Activated effector memory CD4-positive, alpha-beta T cell treated with anti-CD3 and anti-CD28 coated beads, Interleukin-2, amount 50 U/mL, for 16 hours (primary cell): ENCODE measurements around the gene ZNF579.

Experiments used
- DNase-seq: peaks from one replicate; pipeline ENCODE4 v3.0.0-alpha.2; 2020

Gene ZNF579

DNA sequence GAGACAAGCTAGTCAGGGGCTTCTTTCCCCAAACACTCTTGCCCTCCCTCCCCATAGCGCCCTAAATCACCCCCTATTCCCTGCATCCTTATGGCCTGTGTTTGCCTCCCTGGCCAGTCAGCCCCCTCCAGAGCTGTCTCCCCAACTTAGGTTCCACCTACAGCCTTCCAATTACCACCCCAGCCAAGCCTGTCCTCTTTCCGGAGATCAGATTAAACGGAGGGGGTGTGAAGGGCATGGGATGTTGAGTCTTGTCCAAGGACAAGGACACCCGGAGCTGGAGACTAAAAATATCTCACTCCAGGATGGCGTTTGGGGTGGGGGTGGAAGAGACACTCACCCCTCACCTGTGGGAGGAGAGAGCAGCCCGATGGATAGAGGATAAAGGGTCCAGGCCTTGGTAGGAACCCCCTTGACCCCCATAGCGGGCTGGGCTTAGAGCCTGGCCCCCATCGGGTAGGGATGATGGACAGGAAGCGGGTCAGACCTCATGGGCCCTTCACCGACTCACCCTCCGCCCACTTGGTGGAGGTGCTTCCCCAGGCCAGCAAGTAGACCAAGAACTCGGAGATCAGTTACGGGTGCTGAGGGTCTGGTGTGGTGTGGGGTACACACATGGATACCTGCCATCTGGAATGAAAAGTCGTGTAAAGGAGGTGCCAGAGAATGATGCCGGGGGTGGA is 30.8 kb upstream of the ZNF579 start:
- no peak for DNase-seq

DNA sequence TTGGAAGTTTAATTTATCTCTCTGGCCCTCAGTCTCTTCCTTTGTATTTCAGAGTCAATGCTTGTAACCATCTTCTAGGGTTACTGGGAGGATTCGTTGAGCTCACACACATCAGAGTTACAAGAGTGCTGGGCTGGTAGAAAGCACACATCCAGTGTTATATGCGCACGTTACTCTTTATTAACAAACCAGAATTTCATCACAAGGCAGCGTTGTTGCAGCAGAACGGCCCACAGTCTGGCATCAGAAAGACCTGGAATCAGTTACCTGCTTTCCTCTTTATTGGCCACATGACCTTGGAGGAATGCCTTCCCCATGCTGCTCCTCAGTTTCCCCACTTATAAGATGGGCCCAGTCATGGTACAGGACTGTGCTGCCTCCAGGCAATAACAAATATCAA is 28.7 kb upstream of the ZNF579 start:
- no peak for DNase-seq

DNA sequence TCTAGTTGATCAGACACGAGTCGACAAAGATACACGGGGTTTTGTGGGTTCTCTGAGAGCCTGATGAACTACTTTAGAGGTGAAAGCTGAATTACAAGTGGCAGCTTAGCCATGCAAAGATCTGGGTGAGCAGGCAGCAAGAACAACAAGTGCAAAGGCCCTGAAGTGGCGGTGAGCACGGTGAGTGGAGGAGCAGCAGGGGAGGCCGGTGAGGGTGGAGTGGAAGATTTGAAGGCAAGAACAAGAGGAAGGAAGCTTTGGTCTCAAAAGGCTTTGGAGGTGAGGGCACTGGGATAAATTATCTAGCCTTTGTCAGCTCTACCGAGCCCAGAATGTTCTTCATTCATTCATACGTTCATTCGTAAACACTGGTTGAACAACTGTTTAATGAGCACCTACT is 26.2 kb upstream of the ZNF579 start:
- DNase-seq, result no peak

DNA sequence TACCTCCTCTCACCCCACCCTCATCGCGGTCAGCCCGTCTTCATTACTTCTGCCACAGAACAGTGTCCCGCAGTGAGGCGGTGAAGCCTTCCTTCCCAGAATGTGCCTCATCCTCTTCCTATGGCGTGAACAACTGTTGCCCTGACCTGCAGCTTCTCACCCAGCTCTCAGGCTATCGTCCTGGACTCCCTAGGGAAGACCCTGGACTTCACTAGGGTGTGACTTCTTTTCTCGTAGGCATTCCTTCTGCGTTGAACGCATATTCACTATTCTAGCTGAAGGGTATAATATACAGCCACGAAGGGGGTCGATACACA is 25.8 kb upstream of the ZNF579 start:
- DNase-seq, result no peak

GRCh38 chr19:55605637-55606470 is 25.2 kb upstream of the ZNF579 start, which contains the start of gene ZNF865:
TSS of gene ZNF865 (plus strand) at chr19:55605647. CDS start at chr19:55613619, 7,972 bp downstream.
- peak; percentile 89 for DNase-seq

- peak; percentile 99 for DNase-seq
These were observed 24.6 kb upstream of the ZNF579 start for GRCh38 chr19:55605207-55605636.

- DNase-seq, result no peak
These were observed 23.1 kb upstream of the ZNF579 start for GRCh38 chr19:55603581-55604292.

DNA sequence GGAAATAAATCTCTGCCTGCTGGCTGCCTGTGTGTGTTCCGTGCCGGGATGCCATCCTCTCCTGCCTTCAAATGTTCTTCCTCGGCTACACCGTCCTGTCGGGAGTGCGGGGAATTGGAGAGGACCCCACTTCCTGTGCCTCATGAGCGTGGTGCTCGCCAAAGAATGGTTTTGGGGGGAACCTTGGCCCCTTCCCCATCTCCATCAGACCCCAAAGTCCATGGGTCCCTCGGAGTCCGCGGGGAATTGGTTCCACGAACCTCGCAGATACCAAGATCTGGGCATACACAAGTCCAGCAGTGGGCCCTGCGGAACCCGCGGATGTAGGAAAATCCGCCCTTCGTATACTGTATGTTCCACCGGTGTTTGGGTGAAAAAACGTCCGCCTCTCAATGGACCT is 22.5 kb upstream of the ZNF579 start:
- no peak for DNase-seq

GRCh38 chr19:55602104-55603001 is 21.7 kb upstream of the ZNF579 start:
- no peak for DNase-seq

DNA sequence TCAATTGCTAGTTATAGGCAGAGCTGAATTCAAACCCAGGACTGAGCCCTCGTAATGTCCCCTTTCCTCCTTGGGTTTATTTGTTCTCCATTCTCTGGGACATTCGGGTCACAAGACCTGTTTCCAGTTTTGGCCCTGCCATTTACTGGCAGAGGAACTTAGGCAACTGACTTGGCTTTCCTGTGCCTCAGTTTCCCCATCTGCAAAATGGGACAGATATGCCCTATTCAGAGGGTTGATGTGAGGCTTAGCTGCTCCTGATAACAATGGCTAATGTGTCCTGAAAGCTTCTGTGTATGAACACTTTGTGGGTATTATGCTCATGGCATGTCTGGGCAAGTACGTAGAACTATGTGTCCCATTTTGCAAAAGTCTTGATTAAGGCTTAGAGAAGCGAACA is 20.4 kb upstream of the ZNF579 start:
- DNase-seq, result no peak

DNA sequence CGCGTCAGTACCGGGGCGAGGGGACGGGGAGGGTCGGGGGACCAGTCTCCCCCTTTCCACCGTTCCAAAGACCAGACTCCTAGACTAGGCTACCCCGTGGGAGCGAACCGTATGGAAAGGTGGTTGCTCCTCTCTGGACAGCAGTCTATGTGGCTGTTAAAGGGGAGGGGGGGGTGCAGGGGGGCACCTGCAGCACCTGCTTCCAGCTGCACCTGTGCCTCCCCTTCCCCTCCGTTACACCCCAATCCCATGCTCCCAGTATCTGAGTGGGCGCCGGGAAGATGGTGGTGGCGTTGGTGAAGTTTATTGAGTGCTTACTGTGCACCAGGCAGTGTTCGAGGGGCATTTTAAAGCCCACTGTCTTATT is 20.0 kb upstream of the ZNF579 start:
- no peak for DNase-seq

- peak; percentile 94 for DNase-seq
These were observed 19.4 kb upstream of the ZNF579 start, which contains the start of gene ZNF524 for GRCh38 chr19:55599842-55600661. TSS of gene ZNF524 (plus strand) at chr19:55600288. CDS start at chr19:55602113, 1,825 bp downstream.

DNA sequence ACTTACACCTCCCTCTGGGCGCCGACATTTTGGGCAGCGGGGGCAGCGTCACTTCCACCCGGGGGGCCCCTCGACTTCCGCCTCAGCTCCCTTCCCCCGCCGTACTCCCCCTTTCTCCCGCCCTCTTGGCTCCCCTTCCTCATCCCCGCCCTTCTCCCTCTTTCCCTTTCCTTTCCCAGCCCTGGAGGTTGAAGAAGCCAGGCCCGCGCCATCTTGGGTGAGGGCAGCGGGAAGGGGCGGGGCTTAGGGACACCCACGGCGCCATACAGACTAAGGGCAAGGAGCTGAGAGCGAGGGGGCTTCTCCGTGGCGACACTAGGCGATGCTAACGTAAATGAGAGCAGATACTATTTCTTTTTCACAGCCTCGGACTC is 18.8 kb upstream of the ZNF579 start, which contains the start of gene FIZ1:
FIZ1 (minus strand) TSS at position 50 of the 374 bp plus-strand sequence. CDS start 1,652 bp downstream, outside the sequence.
- peak; percentile 98 for DNase-seq

- peak; percentile 96 for DNase-seq
These were observed 18.2 kb upstream of the ZNF579 start for GRCh38 chr19:55598719-55599467.

GRCh38 chr19:55598034-55598433 is 17.4 kb upstream of the ZNF579 start:
- no peak for DNase-seq

GRCh38 chr19:55597501-55597921 is 16.9 kb upstream of the ZNF579 start:
- no peak for DNase-seq

DNA sequence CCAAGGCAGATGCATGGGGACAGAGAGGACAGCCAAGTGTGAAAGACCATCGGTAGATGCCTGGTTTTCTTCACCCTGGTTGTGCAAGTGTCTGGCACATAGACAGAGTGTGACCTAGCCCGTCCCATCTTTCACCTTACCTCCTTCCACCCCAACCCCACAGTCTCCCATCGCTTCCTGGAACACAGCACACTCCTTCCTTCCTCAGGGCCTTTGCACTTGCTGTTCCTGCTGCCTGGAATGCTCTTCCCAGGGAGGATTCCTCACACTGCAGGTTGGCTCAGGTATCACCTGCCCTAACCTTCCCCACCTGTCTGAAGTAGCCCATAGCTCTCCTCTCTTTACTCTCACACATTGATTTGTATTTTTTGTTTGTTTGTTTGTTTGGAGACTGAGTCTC is 15.7 kb upstream of the ZNF579 start:
- no peak for DNase-seq

DNA sequence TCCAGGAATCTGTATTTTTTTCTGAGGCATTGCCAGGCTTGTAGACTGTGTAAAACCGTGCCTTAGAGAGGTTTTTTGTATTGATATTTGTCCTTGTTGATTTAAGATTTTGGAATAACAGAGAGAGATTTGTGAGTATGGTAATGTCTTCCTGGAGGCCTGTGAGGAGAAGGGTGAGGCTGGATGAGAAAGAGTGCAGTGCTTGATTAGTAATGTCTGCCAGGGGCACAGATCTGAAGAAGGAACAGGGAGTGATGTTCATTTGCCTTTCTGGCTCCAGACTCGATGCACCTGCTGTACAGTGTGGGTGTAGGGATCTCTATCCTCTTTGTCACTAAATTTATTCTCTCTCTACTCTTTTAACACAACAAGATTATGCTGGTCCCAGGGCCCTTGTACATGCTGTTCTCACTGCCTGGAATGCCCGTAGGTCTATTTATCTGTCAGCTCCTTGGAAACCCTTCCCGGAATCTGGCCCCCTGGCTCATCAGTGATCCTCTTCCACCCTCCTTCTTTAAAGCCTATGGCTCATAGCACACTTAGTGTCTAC is 14.4 kb upstream of the ZNF579 start:
- no peak for DNase-seq

DNA sequence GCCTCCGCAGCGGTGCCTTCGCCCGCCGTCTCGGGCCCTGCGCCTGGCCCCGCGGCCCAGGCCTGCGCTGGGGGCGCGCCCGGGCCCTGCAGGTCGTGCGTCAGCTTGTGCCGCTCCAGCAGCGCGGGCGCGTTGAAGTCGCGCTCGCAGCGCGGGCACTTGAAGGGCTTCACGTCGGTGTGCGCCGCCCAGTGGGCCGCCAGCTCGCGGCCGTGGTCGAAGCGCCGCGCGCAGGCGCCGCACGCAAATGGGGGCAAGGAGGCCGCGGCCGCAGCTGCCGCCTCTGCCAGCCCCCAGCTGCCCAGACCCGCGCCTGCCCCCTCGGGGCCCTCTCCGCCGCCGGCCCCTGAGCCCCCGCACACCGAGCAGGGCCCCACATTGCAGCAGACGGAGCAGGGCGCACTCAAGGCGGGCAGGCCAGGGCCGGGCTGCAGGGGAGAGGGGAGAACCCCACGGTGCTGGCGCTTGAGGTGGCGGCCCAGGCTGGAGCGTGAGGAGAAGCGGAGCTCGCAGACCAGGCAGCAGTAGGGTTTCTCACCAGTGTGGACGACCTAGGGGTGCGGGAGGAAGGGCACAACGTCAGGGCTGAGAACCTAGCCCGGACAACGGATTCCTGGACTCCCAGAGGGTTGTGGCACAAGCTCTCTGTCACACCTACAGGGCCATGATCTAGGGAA is 12.6 kb upstream of the ZNF579 start:
- DNase-seq, result no peak
